Suprapubic skin (tissue), 4 donors: ENCODE results near the gene RBM43. TPM values are rescaled to one million over a fixed set of nuclear protein-coding genes. Genes with fewer than 3 reads are reported as not detected.
"Not testable (repeated sequence)": the region's sequence is repeated elsewhere in the genome, so short reads cannot be mapped to it uniquely, and the experiment has no call there.

ENCODE experiments used
- DNase-seq, 2 donors: peaks; one replicate each; pipeline ENCODE4 v3.0.0-alpha.2; 2019; ENCODE audit warnings: low spot score in 2 of 2
- H3K27ac ChIP-seq: fragments of 200-600 bp; sonication (generic); one replicate; pipeline ENCODE4 v1.5.1; 2019
- H3K27me3 ChIP-seq: fragments of 200-600 bp; sonication (generic); one replicate; pipeline ENCODE4 v1.5.1; 2019
- H3K36me3 ChIP-seq: fragments of 200-600 bp; sonication (generic); one replicate; pipeline ENCODE4 v1.5.1; 2019
- H3K4me1 ChIP-seq: fragments of 200-600 bp; sonication (generic); one replicate; pipeline ENCODE4 v1.5.1; 2019
- H3K4me3 ChIP-seq: fragments of 200-600 bp; sonication (generic); one replicate; pipeline ENCODE4 v1.5.1; 2019; ENCODE audit warnings: mild to moderate bottlenecking
- H3K9me3 ChIP-seq: fragments of 200-600 bp; sonication (generic); one replicate; pipeline ENCODE4 v1.5.1; 2019
- EP300 ChIP-seq: sonication (generic); formaldehyde crosslinking; IDR thresholded peaks from one replicate; pipeline ENCODE4 v1.6.1; 2017; ENCODE audit warnings: antibody characterized with exemption
- POLR2A ChIP-seq, 2 donors: fragments of 450-650 bp; IDR thresholded peaks; one replicate each; pipeline ENCODE4 v1.6.1; 2017; ENCODE audit warnings: antibody characterized with exemption in 2 of 2, mild to moderate bottlenecking in 2 of 2, moderate library complexity in 2 of 2
- POLR2AphosphoS5 ChIP-seq, 3 donors: sonication (generic); formaldehyde crosslinking; IDR thresholded peaks; one replicate each; pipeline ENCODE4 v1.6.1; 2017; ENCODE audit warnings: antibody characterized with exemption in 3 of 3
- WGBS: methylation state at CpG from one replicate; pipeline ENCODE4 v1.1.5; 2018; 5-methylcytosine and 5-hydroxymethylcytosine counted together
- total RNA-seq, 4 donors: library from RNA; depleted of rRNA; stranded (reverse); fragments of >200 nt; gene quantifications; one replicate each; pipeline ENCODE4 v1.1.0, GENCODE V29; 2016
- TF ChIP-seq, protein P1 (sequence below), 2 donors: fragments of 200-600 bp in 1 of 2; fragments of 450-650 bp in 1 of 2; sonication (generic) in 1 of 2; IDR thresholded peaks; one replicate each; pipeline ENCODE4 v1.5.1; 2016 to 2019; ENCODE audit warnings: antibody characterized with exemption in 2 of 2, mild to moderate bottlenecking in 1 of 2, moderate library complexity in 1 of 2

The RBM43 gene
- 1 to 10 TPM; 1.9 to 5.1 (median 4.3) TPM for total RNA-seq

DNA sequence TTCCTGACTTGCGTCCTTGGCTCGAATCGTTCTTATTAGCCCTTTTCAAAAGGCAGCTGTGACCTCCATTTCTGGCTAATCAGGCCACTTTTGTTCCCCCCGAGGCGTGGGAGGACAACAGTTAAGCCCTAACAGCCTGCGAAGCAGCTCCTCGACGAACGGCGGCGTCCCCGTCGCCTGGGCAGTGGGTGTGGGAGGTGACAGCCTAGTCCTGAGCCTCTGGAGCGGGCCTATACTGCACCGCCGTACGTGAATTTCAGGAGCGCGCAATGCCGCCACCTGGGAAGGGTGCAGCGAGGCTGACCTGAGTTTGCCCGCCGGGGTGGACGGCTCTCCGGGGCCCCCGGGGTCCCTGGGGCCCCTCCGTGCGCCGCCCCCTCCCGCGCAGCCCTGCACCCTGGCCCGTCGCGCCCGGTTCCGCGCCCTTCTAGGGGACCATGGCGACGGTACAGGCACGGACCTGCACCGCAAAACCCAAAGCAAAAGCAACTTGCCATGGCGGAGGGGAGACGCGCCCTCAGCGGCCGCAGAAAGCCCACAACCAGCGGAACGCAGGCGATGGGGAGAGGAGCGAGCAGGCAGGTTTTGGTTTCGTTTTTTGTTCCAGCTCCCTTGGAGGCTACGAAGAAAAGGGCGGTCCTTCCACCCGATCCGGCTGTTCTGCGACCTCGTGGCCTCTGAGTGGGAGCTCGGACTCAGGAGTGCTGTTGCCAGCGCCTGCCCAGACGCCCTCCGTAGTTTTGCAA, at the start of gene RBM43:
Gene RBM43, minus strand, starts transcription at position 633 of the 746 bp plus-strand sequence. Its CDS starts 136 bp downstream, at position 497.
- no peaks in the 10 kb centered on the region for H3K27me3 ChIP-seq
- whole genome bisulfite sequencing, result under 1% methylated on average over 32 of the region's 61 CpGs
- DNase-seq, result peak; percentile 93 to 96
- TF ChIP-seq EP300, result no peak
- TF ChIP-seq, protein P1, sequence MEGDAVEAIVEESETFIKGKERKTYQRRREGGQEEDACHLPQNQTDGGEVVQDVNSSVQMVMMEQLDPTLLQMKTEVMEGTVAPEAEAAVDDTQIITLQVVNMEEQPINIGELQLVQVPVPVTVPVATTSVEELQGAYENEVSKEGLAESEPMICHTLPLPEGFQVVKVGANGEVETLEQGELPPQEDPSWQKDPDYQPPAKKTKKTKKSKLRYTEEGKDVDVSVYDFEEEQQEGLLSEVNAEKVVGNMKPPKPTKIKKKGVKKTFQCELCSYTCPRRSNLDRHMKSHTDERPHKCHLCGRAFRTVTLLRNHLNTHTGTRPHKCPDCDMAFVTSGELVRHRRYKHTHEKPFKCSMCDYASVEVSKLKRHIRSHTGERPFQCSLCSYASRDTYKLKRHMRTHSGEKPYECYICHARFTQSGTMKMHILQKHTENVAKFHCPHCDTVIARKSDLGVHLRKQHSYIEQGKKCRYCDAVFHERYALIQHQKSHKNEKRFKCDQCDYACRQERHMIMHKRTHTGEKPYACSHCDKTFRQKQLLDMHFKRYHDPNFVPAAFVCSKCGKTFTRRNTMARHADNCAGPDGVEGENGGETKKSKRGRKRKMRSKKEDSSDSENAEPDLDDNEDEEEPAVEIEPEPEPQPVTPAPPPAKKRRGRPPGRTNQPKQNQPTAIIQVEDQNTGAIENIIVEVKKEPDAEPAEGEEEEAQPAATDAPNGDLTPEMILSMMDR (IDR thresholded peaks at IDR 0.05), result no peak
- peak; percentile 3 to 51 (median 39) for TF ChIP-seq POLR2AphosphoS5 (IDR thresholded peaks at IDR 0.05)
- TF ChIP-seq POLR2A (IDR thresholded peaks at IDR 0.05), result peak in 1 of 2 donors; percentile 31
- H3K36me3 ChIP-seq, result no peaks in the 10 kb centered on the region
- peaks cover 27% of the 10 kb centered on the region for H3K4me1 ChIP-seq
- H3K4me3 ChIP-seq, result peak within 1 kb of the TSS; percentile 84
- peak within 1 kb of the TSS; percentile 93 for H3K27ac ChIP-seq
- no peaks in the 10 kb centered on the region for H3K9me3 ChIP-seq

DNA sequence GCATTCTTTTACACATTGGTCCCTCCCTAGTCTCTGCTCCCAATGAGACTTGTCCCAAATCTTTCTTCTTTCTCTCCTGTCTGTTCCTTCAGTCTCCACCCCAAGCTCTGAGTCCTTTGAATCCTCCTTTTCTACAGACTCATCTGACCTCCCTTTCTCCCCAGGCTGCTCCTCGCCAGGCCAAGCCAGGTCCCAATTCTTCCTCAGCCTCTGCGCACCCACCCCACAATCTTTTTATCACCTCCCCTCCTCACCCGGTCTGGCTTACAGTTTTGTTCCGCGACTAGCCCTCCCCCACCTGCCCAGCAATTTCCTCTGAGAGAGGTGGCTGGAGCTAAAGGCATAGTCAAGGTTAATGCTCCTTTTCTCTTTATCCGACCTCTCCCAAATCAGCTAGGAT, 48.6 kb upstream of the RBM43 start:
- H3K27ac ChIP-seq, H3K4me1 ChIP-seq, H3K4me3 ChIP-seq, DNase-seq, H3K36me3 ChIP-seq, H3K27me3 ChIP-seq, H3K9me3 ChIP-seq: not testable (repeated sequence)
- WGBS, result 96% methylated on average over 6 of the region's 6 CpGs

DNA sequence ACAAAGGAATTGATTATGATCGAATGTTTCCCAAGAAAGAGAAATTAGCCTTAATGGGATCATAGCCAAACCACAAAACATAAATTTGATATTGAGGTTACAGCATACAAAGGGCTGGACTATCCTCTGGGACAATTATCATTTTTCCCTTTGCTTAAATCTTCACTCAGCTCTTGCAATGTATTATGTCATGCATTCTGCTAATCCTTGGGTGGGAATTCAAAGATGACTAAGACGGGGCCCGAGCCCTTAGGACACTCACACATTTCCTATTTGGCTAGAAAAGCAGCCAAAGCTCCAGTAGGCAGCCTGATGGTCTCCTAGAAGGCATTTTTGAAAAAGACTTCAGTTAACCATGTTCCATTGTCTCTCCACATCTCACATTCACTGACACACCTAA, 45.0 kb upstream of the RBM43 start:
- TF ChIP-seq, protein P1 (IDR thresholded peaks at IDR 0.05), result no peak
- TF ChIP-seq POLR2A (IDR thresholded peaks at IDR 0.05) (no peak), POLR2AphosphoS5 (IDR thresholded peaks at IDR 0.05) (no peak), EP300 (no peak)
- H3K4me3 ChIP-seq, result no peak overlapping the region
- no peaks in the 10 kb centered on the region for H3K9me3 ChIP-seq
- no peaks in the 10 kb centered on the region for H3K27me3 ChIP-seq
- H3K4me1 ChIP-seq, result peaks cover 2% of the 10 kb centered on the region
- no peaks in the 10 kb centered on the region for H3K36me3 ChIP-seq
- WGBS, result 26% methylated on average over 3 of the region's 3 CpGs
- no peak for DNase-seq
- H3K27ac ChIP-seq, result no peak overlapping the region

DNA sequence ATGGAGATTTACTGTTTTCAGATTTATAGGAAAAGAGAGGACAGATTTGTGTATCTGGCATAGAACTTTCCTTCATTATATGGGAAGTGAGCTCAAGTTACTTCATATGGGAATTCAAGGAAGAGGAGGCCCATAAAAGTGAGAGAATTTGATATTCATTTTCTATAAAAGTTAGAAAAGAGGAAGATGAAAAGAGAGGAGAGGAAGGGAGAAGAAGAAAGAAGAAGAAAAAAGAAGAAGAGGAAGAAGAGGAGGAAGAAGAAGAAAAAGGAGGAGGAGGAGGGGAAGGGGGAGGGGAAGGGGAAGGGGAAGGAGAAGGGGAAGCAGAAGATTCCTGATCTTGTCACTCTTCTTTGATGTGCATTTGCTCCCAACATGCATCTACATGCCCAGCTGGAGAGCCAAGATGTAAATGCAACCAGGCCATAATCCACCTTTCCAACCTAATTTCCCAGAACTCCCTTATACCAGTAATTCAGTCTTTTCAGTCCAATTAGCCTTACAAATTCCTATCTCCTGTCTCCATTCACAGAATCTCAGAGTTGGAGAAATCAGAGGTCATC, 43.5 kb upstream of the RBM43 start:
- H3K36me3 ChIP-seq, result no peaks in the 10 kb centered on the region
- TF ChIP-seq, protein P1 (IDR thresholded peaks at IDR 0.05), result no peak
- TF ChIP-seq EP300, result no peak
- no peak for TF ChIP-seq POLR2AphosphoS5 (IDR thresholded peaks at IDR 0.05)
- no peak for TF ChIP-seq POLR2A (IDR thresholded peaks at IDR 0.05)
- no peaks in the 10 kb centered on the region for H3K27me3 ChIP-seq

DNA sequence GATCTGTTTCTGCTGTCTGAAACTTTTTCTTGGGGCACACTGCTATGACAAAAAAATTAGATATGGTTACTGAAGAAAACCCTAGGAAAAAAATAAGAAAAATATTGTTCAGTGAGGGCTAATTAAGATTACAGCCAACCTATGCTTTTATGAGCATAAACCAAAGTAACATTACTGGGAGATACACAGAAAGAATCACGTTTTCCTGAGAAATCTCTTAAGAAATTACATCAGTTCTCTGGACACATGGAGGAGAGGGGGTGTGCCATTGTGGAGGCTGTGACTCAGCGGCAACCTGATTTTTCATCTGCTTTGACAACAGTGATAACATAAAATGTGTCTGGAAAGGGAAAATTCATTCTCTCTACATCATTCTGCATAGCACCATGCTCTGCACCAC, 41.2 kb upstream of the RBM43 start:
- 73% methylated on average over 2 of the region's 2 CpGs for WGBS

More for the DNA sequence above, 43.5 kb upstream of the RBM43 start:
- H3K9me3 ChIP-seq, result no peaks in the 10 kb centered on the region
- no peak overlapping the region for H3K27ac ChIP-seq
- peaks cover 2% of the 10 kb centered on the region for H3K4me1 ChIP-seq
- DNase-seq, result no peak
- H3K4me3 ChIP-seq, result no peak overlapping the region

More for the DNA sequence above, 41.2 kb upstream of the RBM43 start:
- no peak for TF ChIP-seq POLR2A (IDR thresholded peaks at IDR 0.05)
- no peak for TF ChIP-seq EP300
- TF ChIP-seq POLR2AphosphoS5 (IDR thresholded peaks at IDR 0.05), result no peak
- TF ChIP-seq, protein P1 (IDR thresholded peaks at IDR 0.05), result no peak
- Histone ChIP-seq H3K27me3 (no peaks in the 10 kb centered on the region), H3K9me3 (no peaks in the 10 kb centered on the region), H3K4me1 (peaks cover 2% of the 10 kb centered on the region), H3K4me3 (no peak overlapping the region), H3K27ac (no peak overlapping the region), H3K36me3 (no peaks in the 10 kb centered on the region)
- DNase-seq, result no peak
